GM21423 (cell line): ENCODE results near the gene CSTF2.

Experiments
- ATAC-seq: cut with Tn5 transposase; IDR thresholded peaks from one replicate; pipeline ENCODE4 v1.9.1; 2021; ENCODE audit warnings: mild to moderate bottlenecking, moderate library complexity; ENCODE audit not compliant: unreplicated experiment

The CSTF2 gene

GRCh38 chrX:100870527-100870926 lies 50.3 kb downstream of the CSTF2 start:
- ATAC-seq, result no peak

DNA sequence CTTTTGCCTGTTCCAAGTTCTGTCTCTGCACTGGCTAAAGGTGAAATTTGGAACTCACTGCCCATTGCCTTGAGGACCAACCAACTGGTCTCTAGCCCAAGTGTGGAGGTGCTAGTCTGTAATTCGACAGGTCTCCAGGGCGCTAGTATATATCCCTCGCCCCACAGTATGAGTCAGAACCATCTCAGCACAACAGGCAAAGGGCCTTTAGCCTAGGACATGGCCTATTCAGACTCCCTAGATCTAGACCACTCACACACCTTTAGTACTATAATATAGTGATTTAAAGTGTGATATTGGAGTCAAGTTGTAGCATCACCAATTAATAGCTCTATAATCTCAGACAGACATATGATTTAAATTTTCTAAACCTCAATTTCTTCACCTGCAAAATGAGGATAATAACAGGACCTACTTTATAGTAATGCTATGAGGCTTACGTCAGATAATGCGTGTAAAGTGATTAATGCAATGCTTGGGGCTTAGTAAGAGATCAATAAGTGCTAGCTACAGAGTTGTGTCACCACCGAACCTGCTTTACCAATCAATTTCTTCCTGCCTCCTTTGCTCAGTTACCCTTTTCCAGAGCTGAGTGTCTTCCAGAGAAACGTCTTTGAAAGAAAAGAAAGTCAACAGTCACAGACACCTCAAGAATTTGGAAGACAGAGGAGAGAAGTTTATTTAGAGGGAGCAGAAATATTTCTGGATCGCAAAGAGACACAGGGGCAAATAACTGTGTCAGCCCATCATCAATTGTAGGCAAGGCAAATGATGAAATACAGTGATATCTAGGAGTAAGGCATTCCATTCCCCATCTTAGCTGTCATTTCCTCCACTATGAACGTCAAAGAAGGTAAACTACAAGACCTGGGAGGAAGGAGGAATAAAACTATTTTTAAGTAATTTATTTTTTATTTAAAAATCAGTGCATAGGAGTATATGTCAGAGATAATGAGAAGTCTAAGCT lies 51.7 kb downstream of the CSTF2 start:
- no peak for ATAC-seq

DNA sequence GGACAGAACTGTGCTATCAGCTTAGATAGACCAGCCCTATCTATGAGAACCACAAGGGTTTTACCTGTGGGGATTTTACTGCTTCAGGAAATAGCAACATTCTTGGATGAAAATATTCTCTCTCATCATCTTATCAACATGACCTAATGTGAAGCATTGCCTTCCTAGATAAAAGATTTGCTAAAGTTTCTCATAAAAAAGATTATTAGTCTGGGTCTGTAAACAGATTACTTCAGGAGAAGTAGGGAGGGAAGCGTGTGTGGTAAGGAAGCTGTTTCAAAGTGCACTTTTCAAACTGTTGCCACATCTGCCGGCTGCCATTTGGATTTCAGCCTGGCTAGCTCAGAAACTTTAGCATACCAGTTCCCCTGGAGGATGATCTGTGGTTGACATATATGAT lies 54.1 kb downstream of the CSTF2 start, which contains the start of gene NOX1:
TSS of gene NOX1 (minus strand) at position 35 of the 400 bp plus-strand sequence. CDS start 220 bp downstream, outside the sequence.
- ATAC-seq, result no peak

GRCh38 chrX:100880368-100880767 lies 60.2 kb downstream of the CSTF2 start:
- no peak for ATAC-seq

- no peak for ATAC-seq
Measured at GRCh38 chrX:100883654-100884053, 63.5 kb downstream of the CSTF2 start.
